ENCODE measurements around the gene CEP112. TPM values are rescaled to one million over a fixed set of nuclear protein-coding genes. Genes with fewer than 3 reads are reported as not detected.

The CEP112 gene
- total RNA-seq, 1 experiment from 2014 or later = 2.0 TPM

- DNase-seq = no peak
- Histone ChIP-seq H3K36me3 (replicated peaks; ENCODE audit: control insufficient read depth, insufficient read depth, low read length) (no peaks in the 10 kb centered on the region), H3K27me3 (ENCODE audit: control insufficient read depth, insufficient read depth, low read length) (no peaks in the 10 kb centered on the region), H3K4me3 (ENCODE audit: insufficient read depth, low read depth, low read length) (no peak overlapping the region)
Observed at GRCh38 chr17:66032082-66032712, 159.7 kb downstream of the CEP112 start.

DNA sequence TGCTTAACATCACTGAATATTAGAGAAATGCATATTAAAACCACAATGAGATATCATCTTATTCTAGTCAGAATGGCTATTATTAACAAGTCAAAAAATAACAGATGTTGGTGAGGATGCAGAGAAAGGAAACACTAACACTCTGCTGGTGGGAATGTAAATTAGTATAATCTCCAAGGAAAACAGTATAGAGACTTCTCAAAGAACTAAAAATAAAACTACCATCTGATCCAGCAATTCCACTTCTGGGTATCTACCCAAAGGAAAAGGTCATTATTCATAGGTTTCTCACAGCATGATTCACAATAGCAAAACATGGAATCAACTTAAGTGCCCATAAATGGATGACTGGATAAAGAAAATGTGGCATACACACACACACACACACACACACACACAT, 166.4 kb downstream of the CEP112 start:
- no peak for DNase-seq
- H3K27me3 ChIP-seq (ENCODE audit: control insufficient read depth, insufficient read depth, low read length) = no peaks in the 10 kb centered on the region
- H3K36me3 ChIP-seq (replicated peaks; ENCODE audit: control insufficient read depth, insufficient read depth, low read length) = no peaks in the 10 kb centered on the region
- H3K4me3 ChIP-seq (ENCODE audit: insufficient read depth, low read depth, low read length) = no peak overlapping the region

GRCh38 chr17:66021757-66022156, 170.2 kb downstream of the CEP112 start:
- Histone ChIP-seq H3K4me3 (ENCODE audit: insufficient read depth, low read depth, low read length) (no peak overlapping the region), H3K27me3 (ENCODE audit: control insufficient read depth, insufficient read depth, low read length) (no peaks in the 10 kb centered on the region), H3K36me3 (replicated peaks; ENCODE audit: control insufficient read depth, insufficient read depth, low read length) (no peaks in the 10 kb centered on the region)
- DNase-seq = no peak

- DNase-seq = no peak
- Histone ChIP-seq H3K4me3 (ENCODE audit: insufficient read depth, low read depth, low read length) (no peak overlapping the region), H3K36me3 (replicated peaks; ENCODE audit: control insufficient read depth, insufficient read depth, low read length) (no peaks in the 10 kb centered on the region), H3K27me3 (ENCODE audit: control insufficient read depth, insufficient read depth, low read length) (no peaks in the 10 kb centered on the region)
Observed at GRCh38 chr17:66018786-66019185, 173.1 kb downstream of the CEP112 start.

DNA sequence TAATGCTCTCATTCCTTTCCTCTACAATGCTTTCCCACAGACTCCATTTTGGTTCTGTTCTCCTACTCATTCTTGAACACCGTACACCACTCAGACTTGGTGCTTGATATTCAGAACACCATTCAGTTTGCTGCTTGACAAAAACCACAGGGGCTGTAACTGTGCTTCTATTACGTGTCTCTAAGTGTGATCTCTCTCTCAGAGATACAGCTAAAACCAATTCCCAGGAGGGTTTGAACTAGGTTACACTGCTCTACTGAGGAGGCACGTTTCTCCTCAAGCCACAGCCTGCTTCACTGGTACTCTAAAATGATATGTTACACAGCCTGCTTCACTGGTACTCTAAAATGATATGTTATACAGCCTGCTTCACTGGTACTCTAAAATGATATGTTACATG, 175.7 kb downstream of the CEP112 start:
- Histone ChIP-seq H3K27me3 (ENCODE audit: control insufficient read depth, insufficient read depth, low read length) (no peaks in the 10 kb centered on the region), H3K4me3 (ENCODE audit: insufficient read depth, low read depth, low read length) (no peak overlapping the region), H3K36me3 (replicated peaks; ENCODE audit: control insufficient read depth, insufficient read depth, low read length) (no peaks in the 10 kb centered on the region)
- DNase-seq = no peak

DNA sequence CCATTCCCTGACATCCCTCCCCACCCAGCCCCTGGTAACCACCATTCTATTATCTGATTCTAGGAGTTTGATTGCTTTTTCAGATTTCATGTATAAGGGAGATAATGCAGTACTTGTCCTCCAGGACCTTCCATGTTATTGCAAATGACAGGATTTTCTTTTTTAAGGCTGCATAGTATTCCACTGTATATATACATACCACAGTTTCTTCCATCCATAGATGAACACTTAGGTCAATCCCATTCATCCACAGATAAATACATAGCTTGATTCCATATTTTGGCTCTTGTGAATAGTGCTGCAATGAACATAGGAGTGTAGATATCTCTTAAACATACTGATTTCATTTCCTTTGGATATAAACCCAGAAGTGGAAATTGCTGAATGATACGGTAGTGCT, 183.3 kb downstream of the CEP112 start:
- no peak for DNase-seq
- H3K36me3 ChIP-seq (replicated peaks; ENCODE audit: control insufficient read depth, insufficient read depth, low read length) = no peaks in the 10 kb centered on the region
- no peaks in the 10 kb centered on the region for H3K27me3 ChIP-seq (ENCODE audit: control insufficient read depth, insufficient read depth, low read length)
- no peak overlapping the region for H3K4me3 ChIP-seq (ENCODE audit: insufficient read depth, low read depth, low read length)

- Histone ChIP-seq H3K4me3 (ENCODE audit: insufficient read depth, low read depth, low read length) (no peak overlapping the region), H3K36me3 (replicated peaks; ENCODE audit: control insufficient read depth, insufficient read depth, low read length) (no peaks in the 10 kb centered on the region), H3K27me3 (ENCODE audit: control insufficient read depth, insufficient read depth, low read length) (no peaks in the 10 kb centered on the region)
- no peak for DNase-seq
Observed at GRCh38 chr17:66006654-66007053, 185.3 kb downstream of the CEP112 start.

DNA sequence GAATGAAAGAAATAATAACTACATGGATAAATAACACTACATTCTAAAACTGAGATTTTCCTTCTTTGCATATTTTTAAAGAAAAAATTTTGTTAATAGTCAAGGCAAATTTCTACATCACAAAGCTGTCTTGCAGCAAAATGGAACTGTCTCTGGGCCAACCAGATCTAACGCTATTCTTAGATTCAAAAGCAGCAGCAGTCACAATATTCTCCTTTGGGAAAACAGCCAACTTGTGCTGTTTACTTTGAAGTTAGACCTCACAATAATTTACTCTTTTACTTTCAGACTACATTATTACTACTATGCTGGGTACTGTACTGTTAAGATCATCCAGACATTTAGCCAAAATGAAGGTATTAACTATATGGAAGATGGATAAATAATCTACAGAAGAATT, 189.1 kb downstream of the CEP112 start:
- DNase-seq = no peak
- H3K36me3 ChIP-seq (replicated peaks; ENCODE audit: control insufficient read depth, insufficient read depth, low read length) = no peaks in the 10 kb centered on the region
- no peaks in the 10 kb centered on the region for H3K27me3 ChIP-seq (ENCODE audit: control insufficient read depth, insufficient read depth, low read length)
- no peak overlapping the region for H3K4me3 ChIP-seq (ENCODE audit: insufficient read depth, low read depth, low read length)

GRCh38 chr17:66002063-66002585, 189.8 kb downstream of the CEP112 start:
- Histone ChIP-seq H3K4me3 (ENCODE audit: insufficient read depth, low read depth, low read length) (no peak overlapping the region), H3K36me3 (replicated peaks; ENCODE audit: control insufficient read depth, insufficient read depth, low read length) (no peaks in the 10 kb centered on the region), H3K27me3 (ENCODE audit: control insufficient read depth, insufficient read depth, low read length) (no peaks in the 10 kb centered on the region)
- no peak for DNase-seq

- H3K36me3 ChIP-seq (replicated peaks; ENCODE audit: control insufficient read depth, insufficient read depth, low read length) = no peaks in the 10 kb centered on the region
- DNase-seq = no peak
- H3K4me3 ChIP-seq (ENCODE audit: insufficient read depth, low read depth, low read length) = no peak overlapping the region
- no peaks in the 10 kb centered on the region for H3K27me3 ChIP-seq (ENCODE audit: control insufficient read depth, insufficient read depth, low read length)
Observed at GRCh38 chr17:66000216-66000615, 191.7 kb downstream of the CEP112 start.

- no peaks in the 10 kb centered on the region for H3K36me3 ChIP-seq (replicated peaks; ENCODE audit: control insufficient read depth, insufficient read depth, low read length)
- H3K4me3 ChIP-seq (ENCODE audit: insufficient read depth, low read depth, low read length) = no peak overlapping the region
- no peaks in the 10 kb centered on the region for H3K27me3 ChIP-seq (ENCODE audit: control insufficient read depth, insufficient read depth, low read length)
- DNase-seq = no peak
Observed at GRCh38 chr17:65998675-65999074, 193.3 kb downstream of the CEP112 start.

GRCh38 chr17:65994679-65995078, 197.3 kb downstream of the CEP112 start:
- Histone ChIP-seq H3K36me3 (replicated peaks; ENCODE audit: control insufficient read depth, insufficient read depth, low read length) (no peaks in the 10 kb centered on the region), H3K4me3 (ENCODE audit: insufficient read depth, low read depth, low read length) (no peak overlapping the region), H3K27me3 (ENCODE audit: control insufficient read depth, insufficient read depth, low read length) (no peaks in the 10 kb centered on the region)
- DNase-seq = no peak

DNA sequence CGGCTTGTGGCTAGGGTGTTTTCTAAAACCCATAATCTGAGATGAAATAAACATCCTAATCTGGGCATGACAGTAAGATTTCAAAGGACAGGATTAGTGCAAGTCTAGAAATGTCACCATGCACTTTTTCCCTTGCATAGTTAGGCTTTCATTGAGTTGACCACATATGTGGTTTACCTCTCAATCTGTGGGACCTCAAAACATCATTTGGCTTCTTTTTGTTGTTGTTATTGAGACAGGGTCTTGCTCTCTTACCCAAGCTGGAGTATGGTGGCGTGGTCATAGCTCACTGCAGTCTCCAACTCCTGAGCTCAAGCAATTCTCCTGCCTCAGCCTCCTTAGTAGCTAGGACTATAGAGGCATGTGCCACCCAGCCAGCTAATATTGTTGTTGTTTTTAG, 197.8 kb downstream of the CEP112 start:
- Histone ChIP-seq H3K36me3 (replicated peaks; ENCODE audit: control insufficient read depth, insufficient read depth, low read length) (no peaks in the 10 kb centered on the region), H3K4me3 (ENCODE audit: insufficient read depth, low read depth, low read length) (no peak overlapping the region), H3K27me3 (ENCODE audit: control insufficient read depth, insufficient read depth, low read length) (no peaks in the 10 kb centered on the region)
- no peak for DNase-seq

GRCh38 chr17:65990593-65990992, 201.3 kb downstream of the CEP112 start:
- DNase-seq = no peak
- Histone ChIP-seq H3K36me3 (replicated peaks; ENCODE audit: control insufficient read depth, insufficient read depth, low read length) (no peaks in the 10 kb centered on the region), H3K4me3 (ENCODE audit: insufficient read depth, low read depth, low read length) (no peak overlapping the region), H3K27me3 (ENCODE audit: control insufficient read depth, insufficient read depth, low read length) (no peaks in the 10 kb centered on the region)

DNA sequence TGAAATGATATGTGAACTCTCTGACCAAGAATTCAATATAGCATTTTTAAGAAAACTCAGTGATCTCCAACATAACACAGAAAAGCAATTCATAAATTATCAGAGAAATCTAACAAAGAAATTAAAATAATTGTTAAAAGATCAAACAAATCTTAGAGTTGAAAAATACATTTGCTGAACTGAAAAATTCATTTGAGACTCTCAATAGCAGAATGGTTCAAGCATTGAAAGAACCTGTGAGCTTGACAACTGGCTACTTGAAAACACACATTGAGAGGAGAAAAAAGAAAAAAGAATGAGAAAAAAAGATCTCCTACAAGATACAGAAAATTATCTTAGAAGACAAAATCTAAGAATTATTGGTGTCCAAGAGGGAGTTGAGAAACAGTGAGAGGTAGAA, 203.5 kb downstream of the CEP112 start:
- Histone ChIP-seq H3K27me3 (ENCODE audit: control insufficient read depth, insufficient read depth, low read length) (no peaks in the 10 kb centered on the region), H3K4me3 (ENCODE audit: insufficient read depth, low read depth, low read length) (no peak overlapping the region), H3K36me3 (replicated peaks; ENCODE audit: control insufficient read depth, insufficient read depth, low read length) (no peaks in the 10 kb centered on the region)
- DNase-seq = no peak

GRCh38 chr17:65987988-65988387, 203.9 kb downstream of the CEP112 start:
- H3K27me3 ChIP-seq (ENCODE audit: control insufficient read depth, insufficient read depth, low read length) = no peaks in the 10 kb centered on the region
- DNase-seq = peak; percentile 22
- no peak overlapping the region for H3K4me3 ChIP-seq (ENCODE audit: insufficient read depth, low read depth, low read length)
- H3K36me3 ChIP-seq (replicated peaks; ENCODE audit: control insufficient read depth, insufficient read depth, low read length) = no peaks in the 10 kb centered on the region

Data from H7 (cell line).